Endothelial cell of umbilical vein (primary cell): ENCODE results near the gene MTRF1. TPM values are rescaled to one million over a fixed set of nuclear protein-coding genes. Genes with fewer than 3 reads are reported as not detected.

Experiments used
- BruUV-seq: library from RNA; stranded (reverse); fragments of 400-500 nt; replicated peaks from 2 replicates; lab custom pipeline; 2021; lab: Mats Ljungman, UMichigan
- CTCF ChIA-PET: fragments of 300-600, 350-600 bp; sonication (Branson Sonifier 250); formaldehyde crosslinking; loops from one replicate; lab custom pipeline; 2021; ENCODE audit warnings: antibody characterized with exemption, inconsistent platforms; lab: Charles Lee
- POLR2A ChIA-PET: fragments of 300-600, 350-600 bp; sonication (Branson Sonifier 250); formaldehyde crosslinking; loops from one replicate; lab custom pipeline; 2021; ENCODE audit warnings: antibody characterized with exemption, inconsistent platforms; lab: Charles Lee
- DNase-seq: peaks from one replicate; pipeline ENCODE4 v3.0.0-alpha.2; 2011; ENCODE audit warnings: low read depth, low spot score
- FAIRE-seq: peaks from 2 replicates; lab custom pipeline; 2011; peaks lifted over from hg19 to GRCh38; lab: Jason Lieb, UNC
- H2AFZ ChIP-seq: 2 replicates; pipeline ENCODE4 v1.6.0; 2012; ENCODE audit warnings: low read depth, low read length, control low read depth, inconsistent platforms
- H3K27ac ChIP-seq: 2 replicates; pipeline ENCODE4 v1.5.1; 2011; ENCODE audit warnings: low read depth, mild to moderate bottlenecking, control low read depth, low read length, moderate library complexity; ENCODE audit not compliant: insufficient read depth
- H3K27me3 ChIP-seq, 2 experiments: 2 replicates each; pipeline versions ENCODE4 v1.6.0 to v1.6.1; 2011; ENCODE audit warnings: low read length in 2 of 2, mixed read lengths in 1 of 2; ENCODE audit not compliant: control insufficient read depth in 2 of 2, insufficient read depth in 2 of 2
- H3K36me3 ChIP-seq, 2 experiments: 2 replicates in 1 of 2; 3 replicates in 1 of 2; pipeline ENCODE4 v1.5.1; 2011; ENCODE audit warnings: low read length in 2 of 2, mild to moderate bottlenecking in 1 of 2, moderate library complexity in 1 of 2; ENCODE audit not compliant: control insufficient read depth in 2 of 2, insufficient read depth in 2 of 2; ENCODE audit errors: extremely low read depth in 1 of 2
- H3K4me1 ChIP-seq: 3 replicates; pipeline ENCODE4 v1.5.1; 2011; ENCODE audit warnings: mild to moderate bottlenecking, low read length; ENCODE audit not compliant: control insufficient read depth, insufficient read depth; ENCODE audit errors: extremely low read depth
- H3K4me2 ChIP-seq: 2 replicates; pipeline ENCODE4 v1.6.1; 2011; ENCODE audit warnings: low read length, control low read depth, mixed read lengths; ENCODE audit not compliant: insufficient read depth
- H3K4me3 ChIP-seq, 3 experiments: fragments of 200-600 bp in 1 of 3; sonication (generic), shearing (Covaris generic) in 1 of 3; replicated peaks in 1 of 3; 2 replicates each; pipeline ENCODE4 v1.5.1; 2011 to 2016; ENCODE audit warnings: control low read depth in 3 of 3, low read length in 3 of 3, mild to moderate bottlenecking in 2 of 3, inconsistent platforms in 1 of 3, low read depth in 1 of 3, moderate library complexity in 1 of 3; ENCODE audit not compliant: insufficient read depth in 1 of 3
- H3K79me2 ChIP-seq: 2 replicates; pipeline ENCODE4 v1.6.0; 2012; ENCODE audit warnings: low read length, inconsistent platforms; ENCODE audit not compliant: control insufficient read depth, insufficient read depth
- H3K9ac ChIP-seq: replicated peaks from 2 replicates; pipeline ENCODE3; 2011; ENCODE audit warnings: low read length, control low read depth; ENCODE audit not compliant: insufficient read depth; ENCODE audit errors: extremely low read depth
- H3K9me1 ChIP-seq: replicated peaks from 3 replicates; pipeline ENCODE4 v1.6.0; 2011; ENCODE audit warnings: mild to moderate bottlenecking, low read length; ENCODE audit not compliant: control insufficient read depth, insufficient read depth; ENCODE audit errors: extremely low read depth
- H3K9me3 ChIP-seq: replicated peaks from 2 replicates; pipeline ENCODE4 v1.5.1; 2012; ENCODE audit warnings: low read length, inconsistent platforms; ENCODE audit not compliant: control insufficient read depth, insufficient read depth
- H4K20me1 ChIP-seq: replicated peaks from 2 replicates; pipeline ENCODE3; 2011; ENCODE audit warnings: mild to moderate bottlenecking, low read length; ENCODE audit not compliant: control insufficient read depth, insufficient read depth; ENCODE audit errors: extremely low read depth
- EZH2 ChIP-seq: IDR thresholded peaks from 2 replicates; pipeline ENCODE4 v1.6.1; 2012; ENCODE audit warnings: borderline replicate concordance, low read depth, mild to moderate bottlenecking, moderate library complexity, low read length, inconsistent platforms; ENCODE audit not compliant: severe bottlenecking
- FOS ChIP-seq: IDR thresholded peaks from 2 replicates; pipeline ENCODE4 v1.6.1; 2011; ENCODE audit warnings: mild to moderate bottlenecking, low read length, moderate library complexity, borderline replicate concordance; ENCODE audit not compliant: insufficient read depth
- GATA2 ChIP-seq: IDR thresholded peaks from 2 replicates; pipeline ENCODE4 v1.7.0; 2011; ENCODE audit warnings: low read depth, mild to moderate bottlenecking, moderate library complexity, mixed read lengths, low read length; ENCODE audit not compliant: insufficient read length, insufficient read depth
- JUN ChIP-seq: IDR thresholded peaks from 2 replicates; pipeline ENCODE4 v1.6.1; 2011; ENCODE audit warnings: borderline replicate concordance, low read depth; ENCODE audit not compliant: insufficient read length, insufficient read depth
- MYC ChIP-seq: IDR thresholded peaks from one replicate; pipeline ENCODE4 v1.6.1; 2011; ENCODE audit warnings: mild to moderate bottlenecking, low read depth, low read length
- POLR2A ChIP-seq: IDR thresholded peaks from 2 replicates; pipeline ENCODE4 v1.6.1; 2012; ENCODE audit warnings: low read depth, mild to moderate bottlenecking, control low read depth, low read length
- POLR2AphosphoS5 ChIP-seq: IDR thresholded peaks from 2 replicates; pipeline ENCODE4 v1.6.1; 2012; ENCODE audit warnings: low read depth, mild to moderate bottlenecking, control low read depth, low read length, moderate library complexity; ENCODE audit not compliant: insufficient read depth
- dilution Hi-C: fragments of 300-500 bp; cut with MboI; formaldehyde crosslinking; loops from one replicate; pipeline ENCODE4 v1.15.0; 2019; ENCODE audit warnings: low sequenced_read_pairs; ENCODE audit not compliant: extremely low pct_ligation_motif_present
- intact Hi-C: fragments of 100-400 bp; cut with micrococcal nuclease; formaldehyde crosslinking; loops from one replicate; pipeline ENCODE4 v1.10.0; 2022
- polyA plus RNA-seq, 4 experiments: library from polyadenylated mRNA; depleted of rRNA in 3 of 4; stranded (reverse) in 3 of 4; unstranded in 1 of 4; fragments of >200 nt; gene quantifications; 2 replicates each; pipeline versions ENCODE4 v1.2.1 to v1.2.3, GENCODE V29; 2011 to 2012; ENCODE audit warnings: missing spikeins in 1 of 4
- total RNA-seq: library from RNA; stranded (reverse); gene quantifications from 2 replicates; pipeline ENCODE4 v1.2.3, GENCODE V29; 2021
- TF ChIP-seq, protein P1 (sequence below), 2 donors: IDR thresholded peaks; 1 replicate in 1 of 2; 2 replicates in 1 of 2; pipeline ENCODE4 v1.5.1; 2011; ENCODE audit warnings: low read length in 2 of 2, mild to moderate bottlenecking in 2 of 2, moderate library complexity in 2 of 2, control low read depth in 1 of 2, inconsistent platforms in 1 of 2, low read depth in 1 of 2; ENCODE audit not compliant: insufficient read depth in 1 of 2; ENCODE audit errors: extremely low read depth in 1 of 2
- TF ChIP-seq, protein P2 (sequence below): IDR thresholded peaks from 2 replicates; pipeline ENCODE4 v1.6.1; 2011; ENCODE audit not compliant: insufficient read depth, insufficient read length

Gene MTRF1
- total and polyA plus RNA-seq, 2 donors (not counting 3 experiments of a cell fraction or from before 2014, with no cell fraction given): 8.0 to 16.3 TPM

DNA sequence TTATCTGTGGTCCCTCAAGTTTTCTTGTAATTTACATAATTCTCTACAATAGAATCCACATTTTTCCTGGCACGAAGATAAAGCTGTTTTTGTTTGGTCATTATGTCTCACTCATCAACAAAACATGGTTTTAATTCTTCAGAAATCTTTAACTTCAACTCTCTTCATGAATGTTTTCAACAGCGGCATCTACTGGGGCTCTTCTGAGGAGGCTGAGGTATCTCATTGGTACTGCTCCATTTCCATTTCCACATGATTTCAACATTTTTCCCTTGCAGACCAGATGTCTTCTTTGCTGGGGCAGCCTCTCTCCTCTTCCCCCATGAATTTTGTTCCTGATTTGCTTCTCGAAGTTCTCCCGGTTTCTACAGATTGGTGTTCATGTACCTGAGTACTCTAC, 63.2 kb downstream of the MTRF1 start:
- POLR2A ChIA-PET: no interaction called here
- H2AFZ ChIP-seq: no peak overlapping the region

More for the DNA sequence above, 63.2 kb downstream of the MTRF1 start:
- intact Hi-C loops (no loop called here), dilution Hi-C loops (no loop called here)
- no peaks in the 10 kb centered on the region for H3K36me3 ChIP-seq
- H3K9me1 ChIP-seq: no peaks in the 10 kb centered on the region
- no peaks in the 10 kb centered on the region for H3K27me3 ChIP-seq
- H3K79me2 ChIP-seq: no peaks in the 10 kb centered on the region
- TF ChIP-seq JUN (no peak), MYC (no peak), GATA2 (no peak), POLR2A (no peak), FOS (no peak), POLR2AphosphoS5 (no peak), EZH2 (no peak)
- TF ChIP-seq, protein P1, sequence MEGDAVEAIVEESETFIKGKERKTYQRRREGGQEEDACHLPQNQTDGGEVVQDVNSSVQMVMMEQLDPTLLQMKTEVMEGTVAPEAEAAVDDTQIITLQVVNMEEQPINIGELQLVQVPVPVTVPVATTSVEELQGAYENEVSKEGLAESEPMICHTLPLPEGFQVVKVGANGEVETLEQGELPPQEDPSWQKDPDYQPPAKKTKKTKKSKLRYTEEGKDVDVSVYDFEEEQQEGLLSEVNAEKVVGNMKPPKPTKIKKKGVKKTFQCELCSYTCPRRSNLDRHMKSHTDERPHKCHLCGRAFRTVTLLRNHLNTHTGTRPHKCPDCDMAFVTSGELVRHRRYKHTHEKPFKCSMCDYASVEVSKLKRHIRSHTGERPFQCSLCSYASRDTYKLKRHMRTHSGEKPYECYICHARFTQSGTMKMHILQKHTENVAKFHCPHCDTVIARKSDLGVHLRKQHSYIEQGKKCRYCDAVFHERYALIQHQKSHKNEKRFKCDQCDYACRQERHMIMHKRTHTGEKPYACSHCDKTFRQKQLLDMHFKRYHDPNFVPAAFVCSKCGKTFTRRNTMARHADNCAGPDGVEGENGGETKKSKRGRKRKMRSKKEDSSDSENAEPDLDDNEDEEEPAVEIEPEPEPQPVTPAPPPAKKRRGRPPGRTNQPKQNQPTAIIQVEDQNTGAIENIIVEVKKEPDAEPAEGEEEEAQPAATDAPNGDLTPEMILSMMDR (IDR thresholded peaks at IDR 0.05; ENCODE audit: extremely low read depth in 1 of 2, insufficient read depth in 1 of 2, low read depth in 1 of 2, low read length in 2 of 2): no peak
- TF ChIP-seq, protein P2, sequence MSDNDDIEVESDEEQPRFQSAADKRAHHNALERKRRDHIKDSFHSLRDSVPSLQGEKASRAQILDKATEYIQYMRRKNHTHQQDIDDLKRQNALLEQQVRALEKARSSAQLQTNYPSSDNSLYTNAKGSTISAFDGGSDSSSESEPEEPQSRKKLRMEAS: no peak
- H3K4me3 ChIP-seq: no peak overlapping the region
- H4K20me1 ChIP-seq: no peaks in the 10 kb centered on the region
- H3K4me2 ChIP-seq: no peak overlapping the region
- no peak overlapping the region for H3K9ac ChIP-seq
- no peak for DNase-seq
- H3K9me3 ChIP-seq: no peaks in the 10 kb centered on the region
- H3K27ac ChIP-seq: no peak overlapping the region
- FAIRE-seq: no peak
- no peaks in the 10 kb centered on the region for H3K4me1 ChIP-seq
- no TSS peak for BruUV-seq
- CTCF ChIA-PET: no interaction called here
